Kidney (tissue), 14 donors: ENCODE measurements around the gene CDKL1. TPM values are rescaled to one million over a fixed set of nuclear protein-coding genes. Genes with fewer than 3 reads are reported as not detected.

Experiments used
- DNase-seq, 5 donors: peaks; one replicate each; pipeline ENCODE4 v3.0.0-alpha.2; 2013 to 2020
- FAIRE-seq: peaks from 2 replicates; lab custom pipeline; 2012; peaks lifted over from hg19 to GRCh38; lab: Jason Lieb, UNC
- H3K27ac ChIP-seq, 2 donors: one replicate each; pipeline ENCODE4 v1.7.0; 2013; ENCODE audit warnings: low read depth in 2 of 2, low read length in 2 of 2, inconsistent platforms in 1 of 2
- H3K27me3 ChIP-seq: one replicate; pipeline ENCODE4 v1.7.1; 2013; ENCODE audit warnings: low read length, inconsistent platforms; ENCODE audit not compliant: control insufficient read depth, insufficient read depth
- H3K36me3 ChIP-seq, 3 donors: one replicate each; pipeline versions ENCODE4 v1.7.0 to v1.7.1; 2013; ENCODE audit warnings: low read length in 3 of 3, control low read depth in 1 of 3, inconsistent platforms in 1 of 3; ENCODE audit not compliant: insufficient read depth in 3 of 3, control insufficient read depth in 2 of 3
- H3K4me1 ChIP-seq, 3 donors: one replicate each; pipeline versions ENCODE4 v1.7.0 to v1.7.1; 2013; ENCODE audit warnings: low read length in 3 of 3, inconsistent platforms in 1 of 3, low read depth in 1 of 3; ENCODE audit not compliant: control insufficient read depth in 2 of 3, insufficient read depth in 2 of 3
- H3K4me3 ChIP-seq, 3 donors: one replicate each; pipeline versions ENCODE4 v1.7.0 to v1.8.1; 2013; ENCODE audit warnings: low read length in 3 of 3, control low read depth in 1 of 3, inconsistent platforms in 1 of 3
- H3K9ac ChIP-seq, 3 donors: one replicate each; pipeline versions ENCODE4 v1.7.0 to v1.7.1; 2013; ENCODE audit warnings: low read length in 3 of 3, control low read depth in 1 of 3, inconsistent platforms in 1 of 3
- H3K9me3 ChIP-seq, 3 donors: one replicate each; pipeline versions ENCODE4 v1.7.0 to v1.7.1; 2013; ENCODE audit warnings: low read length in 3 of 3, control low read depth in 1 of 3, inconsistent platforms in 1 of 3; ENCODE audit not compliant: control insufficient read depth in 2 of 3, insufficient read depth in 1 of 3
- CTCF ChIP-seq: IDR thresholded peaks from 3 replicates; pipeline ENCODE4 v1.5.1; 2012; ENCODE audit warnings: mild to moderate bottlenecking, moderate library complexity, borderline replicate concordance; ENCODE audit not compliant: insufficient read depth; ENCODE audit errors: extremely low read depth
- intact Hi-C: fragments of 100-400 bp; cut with DNase I; formaldehyde crosslinking; loops from one replicate; pipeline ENCODE4 v1.11.1; 2022
- polyA plus RNA-seq: library from polyadenylated mRNA; stranded (reverse); fragments of 350-450 nt; fragmentation: Illumina TruSeq; extraction: RNeasy Lipid Tissue Mini Kit (QIAGEN cat#74804); gene quantifications from one replicate; pipeline ENCODE4 v1.2.3, GENCODE V29; 2014; ENCODE audit warnings: low read depth, low replicate concordance; ENCODE audit not compliant: insufficient read depth
- total RNA-seq: library from RNA; stranded (reverse); fragmentation: NEBNext Ultra II Directional; extraction: Animal tissue kit (Norgen Biotek cat#: 25700); gene quantifications from one replicate; pipeline ENCODE4 v1.2.1, GENCODE V29; 2021
- donor health status: control.
- donor health status: control.
- donor health status: control.
- donor health status: control.
- donor health status: control.
- donor health status: DM: yes; HTN: yes; CAD: no.
- donor health status: Normal renal cell carcinoma (clear cell type).

CDKL1 gene
- total and polyA plus RNA-seq, 2 donors from 2014 or later, result 17.9 to 60.0 TPM

- TF ChIP-seq CTCF, result no peak
- Histone ChIP-seq H3K4me1 (no peaks in the 10 kb centered on the region), H3K36me3 (no peaks in the 10 kb centered on the region), H3K4me3 (no peak overlapping the region), H3K27ac (no peak overlapping the region), H3K27me3 (no peaks in the 10 kb centered on the region), H3K9me3 (no peaks in the 10 kb centered on the region), H3K9ac (no peak overlapping the region)
- FAIRE-seq (no peak), DNase-seq (no peak)
- intact Hi-C loops, result no loop called here
These were observed 10.6 kb upstream of the CDKL1 start for GRCh38 chr14:50407111-50407812.

- no peak for FAIRE-seq
- no peaks in the 10 kb centered on the region for H3K9me3 ChIP-seq
- peak overlapping the region in 1 of 2 donors; percentile 20 for H3K27ac ChIP-seq
- H3K36me3 ChIP-seq, result no peaks in the 10 kb centered on the region
- no peak for TF ChIP-seq CTCF
- no peaks in the 10 kb centered on the region for H3K27me3 ChIP-seq
- H3K9ac ChIP-seq, result no peak overlapping the region
- H3K4me3 ChIP-seq, result no peak overlapping the region
- peaks cover 0 to 14% (median 5%) of the 10 kb centered on the region in 3 donors for H3K4me1 ChIP-seq
- DNase-seq, result peak in 3 of 5 donors; percentile 27 to 75 (median 53)
- intact Hi-C loops, result no loop called here
These were observed 6.7 kb upstream of the CDKL1 start for GRCh38 chr14:50403419-50403818.

- Histone ChIP-seq H3K9ac (no peak overlapping the region), H3K4me3 (no peak overlapping the region), H3K4me1 (peaks cover 0 to 18% (median 5%) of the 10 kb centered on the region in 3 donors), H3K27ac (peak overlapping the region in 1 of 2 donors; percentile 20), H3K36me3 (no peaks in the 10 kb centered on the region), H3K9me3 (no peaks in the 10 kb centered on the region), H3K27me3 (no peaks in the 10 kb centered on the region)
- FAIRE-seq (no peak), DNase-seq (no peak)
- intact Hi-C loops, result no loop called here
- no peak for TF ChIP-seq CTCF
These were observed 6.3 kb upstream of the CDKL1 start for GRCh38 chr14:50402965-50403364.
